ENCODE results near the gene ADIPOQ.
"Not testable (repeated sequence)": the region's sequence is repeated elsewhere in the genome, so short reads cannot be mapped to it uniquely, and the experiment has no call there.

Gene ADIPOQ

DNA sequence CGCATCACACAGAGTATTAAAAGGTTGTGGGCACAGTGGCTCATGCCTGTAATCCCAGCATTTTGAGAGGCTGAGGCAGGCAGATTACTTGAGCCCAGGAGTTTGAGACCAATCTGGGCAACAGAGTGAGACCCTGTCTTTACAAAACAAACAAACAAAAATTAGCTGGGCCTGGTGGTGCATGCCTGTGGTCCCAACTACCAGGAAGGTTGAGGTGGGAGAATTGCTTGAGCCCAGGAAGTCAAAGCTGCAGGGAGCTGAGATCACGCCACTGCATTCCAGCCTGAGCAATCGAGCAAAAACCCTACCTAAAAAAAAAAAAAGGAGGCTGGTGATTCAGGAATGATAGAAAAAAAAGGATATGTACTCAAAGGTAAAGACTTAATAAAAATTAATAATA is 59.6 kb downstream of the ADIPOQ start:
- peak; percentile 21 for DNase-seq (ENCODE audit: low read depth)

GRCh38 chr3:186902713-186903112 is 60.2 kb downstream of the ADIPOQ start:
- DNase-seq (ENCODE audit: low read depth), result no peak

- DNase-seq (ENCODE audit: low read depth), result not testable (repeated sequence)
Observed at GRCh38 chr3:186903676-186904075, 61.2 kb downstream of the ADIPOQ start.

DNA sequence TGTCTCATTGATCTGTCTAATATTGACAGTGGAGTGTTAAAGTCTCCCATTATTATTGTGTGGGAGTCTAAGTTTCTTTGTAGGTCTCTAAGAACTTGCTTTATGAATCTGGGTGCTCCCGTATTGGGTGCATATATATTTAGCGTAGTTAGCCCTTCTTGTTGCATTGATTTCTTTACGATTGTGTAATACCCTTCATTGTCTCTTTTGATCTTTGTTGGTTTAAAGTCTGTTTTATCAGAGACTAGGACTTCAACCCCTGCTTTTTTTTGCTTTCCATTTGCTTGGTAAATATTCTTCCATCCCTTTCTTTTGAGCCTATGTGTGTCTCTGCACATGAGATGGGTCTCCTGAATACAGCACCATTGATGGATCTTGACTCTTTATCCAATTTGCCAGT is 64.6 kb downstream of the ADIPOQ start:
- DNase-seq (ENCODE audit: low read depth), result not testable (repeated sequence)
